Measurements from ENCODE around the gene TRIM50. TPM values are rescaled to one million over a fixed set of nuclear protein-coding genes. Genes with fewer than 3 reads are reported as not detected.
"Not testable (repeated sequence)": the region's sequence is repeated elsewhere in the genome, so short reads cannot be mapped to it uniquely, and the experiment has no call there.

TRIM50 gene
- not detected for total RNA-seq

DNA sequence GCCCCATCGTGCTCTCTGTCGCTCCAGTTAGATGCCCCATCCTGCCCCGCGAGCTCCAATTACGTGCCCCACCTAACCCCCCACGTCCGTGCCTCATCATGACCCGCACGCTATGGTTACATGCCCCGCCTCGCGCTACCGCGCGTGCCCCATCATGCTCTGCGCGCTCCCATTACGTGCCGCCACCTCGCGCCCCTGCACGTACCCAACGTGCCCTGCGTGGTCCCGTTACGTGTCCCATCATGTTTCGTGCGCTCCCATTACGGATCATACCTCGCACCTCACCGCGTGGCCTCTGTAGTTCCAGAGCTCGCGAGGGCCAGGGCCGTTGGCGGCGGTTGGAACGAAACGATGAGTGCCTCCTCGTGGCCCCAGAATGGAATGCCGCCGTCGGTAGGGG lies at the start of gene TRIM50, which contains the start of gene FKBP6:
TSS of gene TRIM50 (minus strand) at position 161 of the 400 bp plus-strand sequence. CDS start 3,295 bp downstream, outside the sequence.
TSS of gene FKBP6 (plus strand) at position 240 of the 400 bp plus-strand sequence. CDS start 268 bp downstream, outside the sequence.
- DNase-seq; H3K27me3 Mint-ChIP-seq (ENCODE audit: low read depth); H3K4me1 Mint-ChIP-seq (ENCODE audit: low read depth); intact Hi-C loops (cut with micrococcal nuclease); H3K4me3 Mint-ChIP-seq; H3K9me3 Mint-ChIP-seq; H3K27ac Mint-ChIP-seq; H3K36me3 Mint-ChIP-seq (ENCODE audit: low read depth): not testable (repeated sequence)
- CTCF ChIA-PET: interaction anchor here (1.2 kb wide), 1 partner anchor 124 kb away, joined by 3 read pairs; no protein-coding TSS in a partner anchor

DNA sequence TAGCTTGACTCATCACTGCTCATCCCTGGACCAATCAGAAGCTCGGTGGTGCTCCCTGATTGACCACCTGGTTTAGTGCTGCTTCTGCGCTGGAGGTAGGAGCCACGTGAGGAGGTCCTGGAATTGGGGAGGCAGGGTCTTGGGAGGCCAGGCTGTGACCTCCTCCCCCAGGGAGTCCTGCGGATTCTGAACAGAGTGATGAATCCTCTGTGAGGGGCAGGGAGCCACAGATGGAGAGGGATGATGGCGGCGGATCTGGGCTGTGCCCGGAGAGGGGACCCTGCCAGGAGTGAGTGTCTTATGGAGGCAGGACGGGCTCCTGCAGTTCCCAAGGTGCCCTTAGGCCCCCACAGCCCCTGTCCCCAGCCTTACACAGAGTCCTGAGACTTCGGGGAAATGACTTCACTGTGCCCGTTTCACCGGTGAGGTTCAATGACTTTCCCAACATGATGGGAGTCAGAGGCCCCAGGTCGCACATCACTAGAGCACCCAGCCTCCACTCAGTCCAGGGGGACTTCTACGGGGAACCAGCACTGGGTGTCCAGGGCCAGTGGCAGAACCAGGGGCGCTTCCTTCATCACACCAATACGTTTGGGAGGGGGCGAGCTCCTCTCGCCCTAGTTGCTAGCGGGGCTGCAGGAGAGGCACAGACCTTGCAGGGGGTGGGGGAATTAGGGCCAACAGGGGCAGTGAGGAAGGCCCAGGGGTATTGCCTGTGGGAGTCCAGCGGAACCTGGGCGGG lies 49.0 kb upstream of the TRIM50 start:
- Mint-ChIP-seq H3K4me1 (ENCODE audit: low read depth) (peaks cover 2% of the 10 kb centered on the region), H3K36me3 (ENCODE audit: low read depth) (no peaks in the 10 kb centered on the region), H3K27ac (no peak overlapping the region), H3K4me3 (no peak overlapping the region), H3K9me3 (no peaks in the 10 kb centered on the region), H3K27me3 (ENCODE audit: low read depth) (peaks cover 17% of the 10 kb centered on the region)
- intact Hi-C loops (cut with micrococcal nuclease): no loop called here
- DNase-seq: no peak
- CTCF ChIA-PET: no interaction called here

DNA sequence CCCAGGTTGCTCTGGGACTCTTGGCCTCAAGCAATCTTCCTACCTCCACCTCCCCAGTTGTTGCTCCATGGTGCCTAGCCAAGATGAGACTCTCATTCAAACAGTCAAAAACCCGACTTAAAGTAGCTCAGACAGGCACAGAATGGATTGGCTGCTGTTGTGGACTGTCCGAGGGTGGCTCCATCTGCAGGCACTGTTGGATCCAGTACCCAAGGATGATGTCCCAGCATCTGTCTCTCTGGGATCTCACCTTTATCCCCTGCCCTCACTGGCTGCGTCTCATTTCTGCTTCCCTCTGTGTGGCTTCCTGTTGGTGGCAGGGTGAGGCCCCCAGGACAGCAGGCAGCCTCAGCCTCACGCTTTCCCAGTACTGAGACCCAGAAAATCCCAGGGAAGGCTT lies 48.4 kb upstream of the TRIM50 start:
- H3K27me3 Mint-ChIP-seq (ENCODE audit: low read depth): peaks cover 16% of the 10 kb centered on the region
- H3K4me3 Mint-ChIP-seq; H3K27ac Mint-ChIP-seq; CTCF ChIA-PET; H3K36me3 Mint-ChIP-seq (ENCODE audit: low read depth); DNase-seq; H3K9me3 Mint-ChIP-seq; H3K4me1 Mint-ChIP-seq (ENCODE audit: low read depth); intact Hi-C loops (cut with micrococcal nuclease): not testable (repeated sequence)

DNA sequence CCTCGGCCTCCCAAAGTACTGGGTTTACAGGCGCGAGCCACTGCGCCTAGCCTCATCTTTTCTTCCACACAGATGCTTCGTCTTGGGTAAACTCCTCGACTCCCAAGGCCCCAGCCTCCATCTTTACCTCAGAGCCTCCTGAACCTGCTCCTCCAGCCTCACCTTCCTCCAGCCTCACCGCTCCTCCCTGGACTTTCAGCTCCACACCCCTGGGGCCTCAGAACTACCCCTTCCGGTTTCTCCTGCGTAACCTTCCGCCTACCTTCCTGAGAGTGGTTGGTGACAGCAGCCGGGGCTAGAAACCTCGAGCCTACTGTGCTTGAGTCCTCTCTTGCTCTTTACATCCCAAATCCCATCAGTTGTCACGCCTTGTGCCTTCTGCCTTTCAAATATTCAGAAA lies 45.9 kb upstream of the TRIM50 start:
- no peaks in the 10 kb centered on the region for H3K36me3 Mint-ChIP-seq (ENCODE audit: low read depth)
- peaks cover 15% of the 10 kb centered on the region for H3K27me3 Mint-ChIP-seq (ENCODE audit: low read depth)
- no peak for DNase-seq
- H3K27ac Mint-ChIP-seq: no peak overlapping the region
- peaks cover 2% of the 10 kb centered on the region for H3K4me1 Mint-ChIP-seq (ENCODE audit: low read depth)
- no peaks in the 10 kb centered on the region for H3K9me3 Mint-ChIP-seq
- CTCF ChIA-PET: no interaction called here
- no peak overlapping the region for H3K4me3 Mint-ChIP-seq
- intact Hi-C loops (cut with micrococcal nuclease): no loop called here

DNA sequence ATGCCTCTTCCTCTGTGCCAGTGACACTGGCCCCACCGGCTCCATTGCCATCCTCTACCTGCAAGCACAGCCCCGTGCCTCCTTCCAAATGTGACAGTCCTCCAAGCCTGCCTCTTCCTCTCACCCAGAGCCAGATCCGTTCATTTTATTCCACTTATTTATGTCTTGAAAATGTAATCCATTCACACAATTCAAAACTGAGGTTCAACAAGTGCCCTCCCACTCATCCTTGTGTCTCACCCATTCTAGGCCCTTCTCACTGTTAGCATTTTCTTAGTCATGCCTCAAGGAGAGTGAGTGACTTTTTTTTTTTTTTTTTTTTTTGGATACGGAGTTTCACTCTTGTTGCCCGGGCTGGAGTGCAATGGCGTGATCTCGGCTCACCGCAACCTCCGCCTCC lies 41.7 kb upstream of the TRIM50 start:
- no peaks in the 10 kb centered on the region for H3K9me3 Mint-ChIP-seq
- H3K36me3 Mint-ChIP-seq (ENCODE audit: low read depth): no peaks in the 10 kb centered on the region
- no peaks in the 10 kb centered on the region for H3K27me3 Mint-ChIP-seq (ENCODE audit: low read depth)
- no peak overlapping the region for H3K27ac Mint-ChIP-seq
- H3K4me3 Mint-ChIP-seq: no peak overlapping the region
- CTCF ChIA-PET: no interaction called here
- H3K4me1 Mint-ChIP-seq (ENCODE audit: low read depth): peaks cover 3% of the 10 kb centered on the region
- DNase-seq: no peak
- intact Hi-C loops (cut with micrococcal nuclease): no loop called here

DNA sequence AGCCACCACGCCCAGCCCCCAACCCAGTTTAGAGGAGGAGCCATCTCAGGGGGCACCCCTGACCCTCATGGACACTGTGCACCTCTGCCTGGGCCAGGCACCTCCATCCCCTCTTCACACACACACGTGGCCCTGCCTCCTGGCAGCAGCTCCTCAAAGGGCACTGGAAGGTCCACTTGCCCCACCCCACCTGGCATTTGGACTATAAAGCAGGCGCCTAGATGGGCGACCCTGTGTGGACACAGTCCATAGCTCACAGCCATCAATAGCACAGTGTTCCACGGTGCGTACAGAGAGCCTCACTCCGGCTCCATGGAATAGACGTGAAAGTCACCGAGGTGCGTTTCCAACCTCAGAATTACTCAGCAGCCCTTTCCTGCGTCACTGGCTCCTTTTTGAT lies 41.1 kb upstream of the TRIM50 start:
- CTCF ChIA-PET: no interaction called here

DNA sequence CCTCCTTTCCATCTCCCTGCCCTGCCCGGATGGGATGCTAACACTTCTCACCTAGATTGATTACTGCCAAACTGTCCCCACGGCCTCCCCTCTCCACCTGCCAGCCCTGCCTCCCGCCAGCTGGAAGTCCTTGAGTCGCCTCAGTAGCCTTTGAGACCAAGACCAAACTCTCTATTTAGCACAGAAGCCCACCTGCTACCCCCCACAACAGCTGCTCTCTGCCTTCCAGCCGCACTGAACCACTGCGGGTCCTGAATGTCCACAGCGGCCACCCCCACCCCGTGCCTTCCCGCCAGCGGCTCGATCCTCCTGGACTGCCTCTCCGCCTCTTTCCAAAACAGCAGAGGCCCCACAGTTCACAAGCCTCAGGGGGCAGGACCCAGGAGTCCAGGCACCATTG lies 39.1 kb upstream of the TRIM50 start:
- no peaks in the 10 kb centered on the region for H3K27me3 Mint-ChIP-seq (ENCODE audit: low read depth)
- H3K9me3 Mint-ChIP-seq: no peaks in the 10 kb centered on the region
- no peak for DNase-seq
- H3K4me1 Mint-ChIP-seq (ENCODE audit: low read depth): peaks cover 3% of the 10 kb centered on the region
- no peak overlapping the region for H3K27ac Mint-ChIP-seq
- CTCF ChIA-PET: no interaction called here
- intact Hi-C loops (cut with micrococcal nuclease): no loop called here
- H3K4me3 Mint-ChIP-seq: no peak overlapping the region
- H3K36me3 Mint-ChIP-seq (ENCODE audit: low read depth): no peaks in the 10 kb centered on the region

More for the DNA sequence above, 41.1 kb upstream of the TRIM50 start:
- intact Hi-C loops (cut with micrococcal nuclease): no loop called here
- Mint-ChIP-seq H3K4me3 (no peak overlapping the region), H3K27ac (no peak overlapping the region), H3K36me3 (ENCODE audit: low read depth) (no peaks in the 10 kb centered on the region), H3K4me1 (ENCODE audit: low read depth) (peaks cover 3% of the 10 kb centered on the region), H3K27me3 (ENCODE audit: low read depth) (no peaks in the 10 kb centered on the region), H3K9me3 (no peaks in the 10 kb centered on the region)
- DNase-seq: no peak

DNA sequence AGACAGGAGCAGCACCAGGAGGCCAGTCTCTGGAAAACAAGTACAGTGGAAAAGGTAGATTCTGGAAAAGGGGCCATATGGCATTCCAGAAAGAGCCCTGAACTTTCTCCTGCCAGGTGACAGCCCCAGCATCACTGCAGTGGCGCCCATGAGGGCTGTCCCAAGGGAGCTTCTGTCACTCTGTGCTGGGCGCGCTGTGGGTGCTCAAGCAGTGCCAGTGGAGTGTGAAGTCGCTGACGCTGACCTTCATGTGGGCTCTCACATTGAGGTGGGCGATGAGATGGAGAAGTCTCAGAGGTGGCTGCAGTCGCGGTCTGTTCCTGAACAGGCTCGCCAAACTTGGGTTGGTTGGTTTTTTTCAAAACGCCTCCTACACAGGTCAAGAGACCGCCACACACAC lies 38.2 kb upstream of the TRIM50 start:
- Mint-ChIP-seq H3K9me3 (no peaks in the 10 kb centered on the region), H3K4me3 (no peak overlapping the region), H3K27me3 (ENCODE audit: low read depth) (no peaks in the 10 kb centered on the region), H3K36me3 (ENCODE audit: low read depth) (no peaks in the 10 kb centered on the region), H3K4me1 (ENCODE audit: low read depth) (peaks cover 3% of the 10 kb centered on the region), H3K27ac (no peak overlapping the region)
- intact Hi-C loops (cut with micrococcal nuclease): no loop called here
- DNase-seq: no peak
- CTCF ChIA-PET: no interaction called here

DNA sequence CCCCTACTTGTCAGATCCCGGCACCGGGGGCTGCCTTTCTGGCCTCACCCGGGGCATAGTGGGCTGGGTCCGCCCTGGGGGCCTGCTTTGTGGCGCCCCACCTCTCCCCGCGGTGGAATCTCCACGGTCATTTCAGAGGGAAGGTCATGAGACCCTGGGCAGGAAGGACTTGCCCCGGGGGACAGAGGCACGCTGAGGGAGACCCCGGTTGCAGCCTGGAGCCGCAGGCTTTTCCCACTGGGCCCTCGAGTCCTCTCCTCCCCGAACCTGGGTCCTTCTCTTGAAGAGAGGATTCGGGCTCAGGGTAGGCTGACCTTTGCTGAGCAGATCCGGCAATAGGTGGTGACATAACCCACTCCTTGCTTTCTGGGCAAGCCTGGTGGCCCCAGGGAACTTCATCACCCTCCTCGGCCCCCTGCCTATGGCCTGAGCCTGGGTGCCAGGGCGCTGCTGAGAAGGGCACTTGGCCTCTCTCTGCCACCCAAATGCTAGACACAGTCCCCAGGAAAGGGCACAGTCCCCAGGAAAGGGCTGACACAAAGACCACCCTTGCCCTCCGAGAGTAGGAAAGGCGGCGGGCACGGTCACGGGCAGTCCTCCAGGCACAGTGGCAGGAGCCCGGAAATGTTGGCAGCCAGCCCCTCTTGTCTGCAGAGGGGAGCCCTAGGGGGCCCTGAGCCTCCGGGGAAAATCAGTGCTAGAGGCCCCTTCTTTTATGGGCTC lies 36.3 kb upstream of the TRIM50 start:
- Mint-ChIP-seq H3K4me3 (no peak overlapping the region), H3K4me1 (ENCODE audit: low read depth) (peaks cover 7% of the 10 kb centered on the region), H3K36me3 (ENCODE audit: low read depth) (no peaks in the 10 kb centered on the region), H3K9me3 (no peaks in the 10 kb centered on the region), H3K27me3 (ENCODE audit: low read depth) (no peaks in the 10 kb centered on the region), H3K27ac (no peak overlapping the region)
- intact Hi-C loops (cut with micrococcal nuclease): no loop called here
- DNase-seq: no peak
- CTCF ChIA-PET: no interaction called here

DNA sequence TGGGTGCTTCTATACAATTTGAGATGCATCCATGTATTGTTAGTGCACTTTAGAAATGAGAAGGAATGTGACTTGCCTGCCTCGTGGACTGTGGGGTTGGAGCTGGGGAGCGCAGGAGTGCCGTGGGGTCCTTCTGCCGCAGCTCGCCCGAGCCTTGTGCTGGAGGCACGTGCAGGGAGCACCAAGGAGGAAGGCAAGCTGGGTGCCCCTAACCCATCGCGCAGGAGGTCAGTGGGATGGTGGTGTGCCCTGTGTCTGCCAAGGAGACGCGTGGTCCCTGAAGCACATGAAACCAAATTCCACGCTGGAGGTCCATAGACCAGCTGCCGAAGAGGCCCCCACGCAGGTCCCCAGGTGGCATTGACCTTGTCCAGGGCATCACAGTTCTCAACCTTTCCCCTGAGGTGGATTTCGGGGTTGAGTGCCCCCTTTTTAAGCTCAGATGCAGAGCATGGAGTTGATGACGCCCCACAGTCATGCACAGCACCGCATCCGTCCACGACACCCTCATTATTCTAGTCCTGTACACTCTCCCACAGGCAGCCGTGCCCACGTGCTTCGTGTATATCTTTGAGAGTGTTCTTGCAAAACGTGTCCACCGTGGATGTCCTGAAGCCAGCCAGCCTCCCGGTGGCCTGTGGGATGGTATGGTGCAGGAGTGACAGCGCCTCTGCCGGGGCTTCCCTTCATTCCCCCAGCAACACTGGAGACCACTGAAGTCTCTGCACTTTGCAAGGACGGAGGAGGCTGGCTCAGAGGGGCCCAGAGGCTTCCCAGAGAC lies 35.5 kb upstream of the TRIM50 start:
- no peaks in the 10 kb centered on the region for H3K36me3 Mint-ChIP-seq (ENCODE audit: low read depth)
- no peak overlapping the region for H3K4me3 Mint-ChIP-seq
- no peak for DNase-seq
- H3K27me3 Mint-ChIP-seq (ENCODE audit: low read depth): no peaks in the 10 kb centered on the region
- intact Hi-C loops (cut with micrococcal nuclease): no loop called here
- H3K9me3 Mint-ChIP-seq: no peaks in the 10 kb centered on the region
- no peak overlapping the region for H3K27ac Mint-ChIP-seq
- peaks cover 10% of the 10 kb centered on the region for H3K4me1 Mint-ChIP-seq (ENCODE audit: low read depth)
- CTCF ChIA-PET: interaction anchor here (0.6 kb wide), 1 partner anchor 10 kb away, joined by 4 read pairs; no protein-coding TSS in a partner anchor

DNA sequence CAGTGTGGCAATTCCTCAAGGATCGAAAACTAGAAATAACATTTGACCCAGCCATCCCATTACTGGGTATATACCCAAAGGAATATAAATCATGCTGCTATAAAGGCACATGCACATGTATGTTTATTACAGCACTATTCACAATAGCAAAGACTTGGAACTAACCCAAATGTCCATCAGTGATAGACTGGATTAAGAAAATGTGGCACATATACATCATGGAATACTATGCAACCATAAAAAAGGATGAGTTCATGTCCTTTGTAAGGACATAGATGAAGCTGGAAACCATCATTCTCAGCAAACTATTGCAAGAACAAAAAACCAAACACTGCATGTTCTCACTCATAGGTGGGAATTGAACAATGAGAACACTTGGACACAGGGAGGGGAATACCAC lies 32.7 kb upstream of the TRIM50 start:
- H3K27me3 Mint-ChIP-seq (ENCODE audit: low read depth); intact Hi-C loops (cut with micrococcal nuclease); CTCF ChIA-PET; H3K4me3 Mint-ChIP-seq; H3K36me3 Mint-ChIP-seq (ENCODE audit: low read depth); DNase-seq; H3K9me3 Mint-ChIP-seq; H3K27ac Mint-ChIP-seq: not testable (repeated sequence)
- H3K4me1 Mint-ChIP-seq (ENCODE audit: low read depth): peaks cover 13% of the 10 kb centered on the region

DNA sequence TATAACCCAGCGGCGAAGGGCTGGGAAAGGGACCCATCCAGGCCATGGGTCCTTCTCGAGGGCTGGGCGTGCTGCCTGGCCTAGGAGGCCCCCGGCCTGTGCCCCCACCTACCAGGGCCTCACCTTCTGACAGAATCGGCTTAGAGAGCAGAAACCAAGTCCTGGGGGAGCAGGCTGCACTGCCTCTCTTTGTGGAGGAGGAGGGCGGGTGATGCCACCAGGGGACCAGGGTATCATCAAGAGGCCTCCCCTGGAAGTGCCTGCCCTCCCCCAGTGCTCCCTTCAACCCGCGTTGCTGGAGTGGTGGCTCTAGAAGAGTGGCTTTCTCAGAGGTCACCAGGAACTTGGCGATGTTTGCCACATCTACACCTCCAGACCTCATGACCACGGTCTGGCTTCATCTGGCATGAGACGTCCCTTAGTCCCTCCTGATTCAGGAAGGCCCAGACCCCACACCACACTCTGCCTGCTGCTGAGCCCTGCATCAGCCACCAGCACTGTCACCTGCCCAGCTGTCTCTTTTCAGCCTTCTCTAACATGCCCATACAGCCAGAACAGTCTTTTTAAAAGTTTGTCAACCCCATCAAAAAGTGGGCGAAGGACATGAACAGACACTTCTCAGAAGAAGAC lies 32.0 kb upstream of the TRIM50 start:
- CTCF ChIA-PET: no interaction called here
- intact Hi-C loops (cut with micrococcal nuclease): no loop called here
- H3K27ac Mint-ChIP-seq: no peak overlapping the region
- no peaks in the 10 kb centered on the region for H3K9me3 Mint-ChIP-seq
- H3K27me3 Mint-ChIP-seq (ENCODE audit: low read depth): no peaks in the 10 kb centered on the region
- DNase-seq: no peak
- H3K4me1 Mint-ChIP-seq (ENCODE audit: low read depth): peaks cover 13% of the 10 kb centered on the region
- no peaks in the 10 kb centered on the region for H3K36me3 Mint-ChIP-seq (ENCODE audit: low read depth)
- no peak overlapping the region for H3K4me3 Mint-ChIP-seq
